ENCODE measurements around the gene MUC2.

MUC2 gene

DNA sequence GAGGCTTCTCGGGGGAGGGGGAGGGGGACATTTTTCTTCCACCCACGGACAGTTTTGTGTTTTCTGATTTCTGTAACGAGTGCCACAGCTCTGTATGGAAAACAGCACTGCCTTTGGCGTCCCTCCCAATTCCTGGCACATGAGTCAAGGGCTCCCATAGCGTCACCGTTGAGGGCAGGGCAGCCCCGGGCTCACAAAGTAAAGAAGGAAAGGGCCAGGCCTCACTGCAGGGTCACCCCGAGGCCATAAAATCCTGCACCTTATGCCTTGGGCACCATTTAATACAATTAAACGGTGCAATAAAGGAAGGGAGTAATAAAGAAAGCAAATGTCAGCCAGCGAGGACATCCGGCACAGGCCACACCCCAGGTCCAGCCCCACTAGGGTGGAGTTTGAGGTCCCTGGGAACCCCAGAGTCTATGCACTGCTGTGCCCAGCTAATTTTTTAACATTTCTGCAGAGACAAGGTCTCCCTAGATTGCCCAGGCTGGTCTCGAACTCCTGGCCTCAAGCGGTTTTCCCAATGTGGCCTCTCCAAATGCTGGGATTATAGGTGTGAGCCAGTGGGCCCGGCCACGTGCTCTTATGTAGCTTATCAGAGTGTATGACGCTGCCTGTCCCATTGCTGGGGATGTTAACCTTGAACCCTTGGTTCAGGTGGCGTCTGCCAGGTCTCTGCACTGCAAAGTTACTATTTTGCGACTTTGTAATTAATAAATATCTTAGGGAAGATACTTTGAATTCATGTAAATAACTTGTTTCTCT lies 13.6 kb upstream of the MUC2 start:
- Histone ChIP-seq H3K27me3 (ENCODE audit: insufficient read depth, low read length, poor library complexity, severe bottlenecking) (no peaks in the 10 kb centered on the region), H3K36me3 (ENCODE audit: insufficient read depth, low read length) (no peaks in the 10 kb centered on the region), H3K4me2 (ENCODE audit: low read depth, low read length, poor library complexity, severe bottlenecking) (no peak overlapping the region), H3K9me2 (replicated peaks; ENCODE audit: low read depth, low read length) (no peaks in the 10 kb centered on the region), H3K9me3 (ENCODE audit: insufficient read depth, low read depth, low read length) (no peaks in the 10 kb centered on the region), H2AFZ (ENCODE audit: low read length) (no peak overlapping the region), H4K20me1 (ENCODE audit: insufficient read depth, low read length, poor library complexity, severe bottlenecking) (no peaks in the 10 kb centered on the region), H3K4me1 (ENCODE audit: insufficient read depth, low read length, poor library complexity, severe bottlenecking) (peaks cover 16% of the 10 kb centered on the region), H3K4me3 (ENCODE audit: low read length, poor library complexity, severe bottlenecking) (no peak overlapping the region), H3K9ac (ENCODE audit: low read depth, low read length, poor library complexity, severe bottlenecking) (no peak overlapping the region), H3K79me2 (ENCODE audit: insufficient read depth, low read length) (no peaks in the 10 kb centered on the region), H3F3A (ENCODE audit: low read depth) (peaks cover 5% of the 10 kb centered on the region)
- TF ChIP-seq, protein P1, sequence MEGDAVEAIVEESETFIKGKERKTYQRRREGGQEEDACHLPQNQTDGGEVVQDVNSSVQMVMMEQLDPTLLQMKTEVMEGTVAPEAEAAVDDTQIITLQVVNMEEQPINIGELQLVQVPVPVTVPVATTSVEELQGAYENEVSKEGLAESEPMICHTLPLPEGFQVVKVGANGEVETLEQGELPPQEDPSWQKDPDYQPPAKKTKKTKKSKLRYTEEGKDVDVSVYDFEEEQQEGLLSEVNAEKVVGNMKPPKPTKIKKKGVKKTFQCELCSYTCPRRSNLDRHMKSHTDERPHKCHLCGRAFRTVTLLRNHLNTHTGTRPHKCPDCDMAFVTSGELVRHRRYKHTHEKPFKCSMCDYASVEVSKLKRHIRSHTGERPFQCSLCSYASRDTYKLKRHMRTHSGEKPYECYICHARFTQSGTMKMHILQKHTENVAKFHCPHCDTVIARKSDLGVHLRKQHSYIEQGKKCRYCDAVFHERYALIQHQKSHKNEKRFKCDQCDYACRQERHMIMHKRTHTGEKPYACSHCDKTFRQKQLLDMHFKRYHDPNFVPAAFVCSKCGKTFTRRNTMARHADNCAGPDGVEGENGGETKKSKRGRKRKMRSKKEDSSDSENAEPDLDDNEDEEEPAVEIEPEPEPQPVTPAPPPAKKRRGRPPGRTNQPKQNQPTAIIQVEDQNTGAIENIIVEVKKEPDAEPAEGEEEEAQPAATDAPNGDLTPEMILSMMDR (conservative IDR thresholded peaks at IDR 0.05; ENCODE audit: low read length) = no peak
- TF ChIP-seq EZH2phosphoT487 (IDR thresholded peaks at IDR 0.05; ENCODE audit: borderline replicate concordance) = no peak

DNA sequence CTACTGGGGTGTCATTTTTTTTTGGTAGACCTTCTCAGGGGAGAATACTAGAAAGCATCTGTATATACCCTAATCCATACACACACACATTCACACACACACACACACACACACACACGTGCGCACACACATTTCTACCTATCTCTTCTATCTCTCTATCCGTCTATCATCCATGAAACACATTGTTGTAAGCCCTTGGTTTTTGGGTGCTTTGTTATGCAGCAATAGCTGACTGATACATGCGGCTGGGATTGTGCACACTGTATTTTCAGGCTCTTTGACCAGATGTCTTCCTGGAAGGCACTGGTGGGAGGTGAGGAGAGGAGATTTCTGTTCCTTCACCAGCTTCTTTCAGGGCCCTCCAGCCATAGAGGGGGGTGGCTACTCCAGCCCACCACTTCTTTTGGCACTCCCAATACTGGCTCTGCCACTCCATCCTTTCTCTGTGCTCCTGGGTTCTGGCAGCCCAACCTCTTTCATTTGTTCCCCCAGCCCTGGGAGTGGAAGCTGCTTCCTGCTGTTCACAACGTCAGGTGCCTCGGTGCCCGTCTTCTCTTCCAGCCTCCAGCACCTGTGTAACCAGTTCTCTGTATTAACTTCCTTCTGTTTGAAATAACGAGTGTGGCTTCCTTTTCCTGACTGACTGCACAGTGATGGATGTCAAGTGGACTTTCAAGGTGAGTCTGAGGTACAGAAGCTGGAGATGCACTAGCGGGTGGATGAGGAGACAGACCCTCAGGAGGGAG lies 12.4 kb upstream of the MUC2 start:
- Histone ChIP-seq H3F3A (ENCODE audit: low read depth) (peaks cover 5% of the 10 kb centered on the region), H4K20me1 (ENCODE audit: insufficient read depth, low read length, poor library complexity, severe bottlenecking) (no peaks in the 10 kb centered on the region), H3K36me3 (ENCODE audit: insufficient read depth, low read length) (no peaks in the 10 kb centered on the region), H3K4me3 (ENCODE audit: low read length, poor library complexity, severe bottlenecking) (no peak overlapping the region), H3K4me2 (ENCODE audit: low read depth, low read length, poor library complexity, severe bottlenecking) (peak overlapping the region; percentile 49), H2AFZ (ENCODE audit: low read length) (no peak overlapping the region; the same call in 1 of the 2 replicates), H3K4me1 (ENCODE audit: insufficient read depth, low read length, poor library complexity, severe bottlenecking) (peaks cover 16% of the 10 kb centered on the region), H3K79me2 (ENCODE audit: insufficient read depth, low read length) (no peaks in the 10 kb centered on the region), H3K9me2 (replicated peaks; ENCODE audit: low read depth, low read length) (no peaks in the 10 kb centered on the region), H3K9me3 (ENCODE audit: insufficient read depth, low read depth, low read length) (no peaks in the 10 kb centered on the region), H3K9ac (ENCODE audit: low read depth, low read length, poor library complexity, severe bottlenecking) (no peak overlapping the region), H3K27me3 (ENCODE audit: insufficient read depth, low read length, poor library complexity, severe bottlenecking) (no peaks in the 10 kb centered on the region)
- no peak for TF ChIP-seq EZH2phosphoT487 (IDR thresholded peaks at IDR 0.05; ENCODE audit: borderline replicate concordance)
- TF ChIP-seq, protein P1 (conservative IDR thresholded peaks at IDR 0.05; ENCODE audit: low read length) = no peak

DNA sequence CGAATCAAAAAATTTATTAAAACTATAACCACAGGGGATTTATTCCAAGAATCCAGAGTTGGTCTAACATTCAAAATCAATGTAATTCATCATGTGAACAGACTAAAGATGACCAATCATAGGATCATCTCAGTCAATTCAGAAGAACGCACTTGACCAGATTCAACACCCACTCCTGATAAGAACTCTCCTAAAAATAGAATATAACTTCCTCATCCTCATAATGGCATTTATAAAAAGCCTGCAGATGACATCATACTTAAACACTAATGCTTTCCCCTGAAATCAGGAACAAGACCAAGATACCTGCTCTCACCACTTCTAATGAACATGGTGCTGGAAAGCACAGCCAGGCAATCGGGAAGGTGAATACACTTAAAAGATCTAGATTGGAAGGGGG lies 10.5 kb upstream of the MUC2 start:
- TF ChIP-seq EZH2phosphoT487 (IDR thresholded peaks at IDR 0.05; ENCODE audit: borderline replicate concordance) = no peak
- TF ChIP-seq, protein P1 (conservative IDR thresholded peaks at IDR 0.05; ENCODE audit: low read length) = no peak
- H3K9me3 ChIP-seq (ENCODE audit: insufficient read depth, low read depth, low read length) = no peaks in the 10 kb centered on the region
- H3K36me3 ChIP-seq (ENCODE audit: insufficient read depth, low read length) = no peaks in the 10 kb centered on the region
- no peak overlapping the region for H3K4me2 ChIP-seq (ENCODE audit: low read depth, low read length, poor library complexity, severe bottlenecking)
- H3K79me2 ChIP-seq (ENCODE audit: insufficient read depth, low read length) = no peaks in the 10 kb centered on the region
- H3K4me3 ChIP-seq (ENCODE audit: low read length, poor library complexity, severe bottlenecking) = no peak overlapping the region
- no peaks in the 10 kb centered on the region for H4K20me1 ChIP-seq (ENCODE audit: insufficient read depth, low read length, poor library complexity, severe bottlenecking)
- no peaks in the 10 kb centered on the region for H3K27me3 ChIP-seq (ENCODE audit: insufficient read depth, low read length, poor library complexity, severe bottlenecking)
- no peak overlapping the region for H3K9ac ChIP-seq (ENCODE audit: low read depth, low read length, poor library complexity, severe bottlenecking)
- no peaks in the 10 kb centered on the region for H3K9me2 ChIP-seq (replicated peaks; ENCODE audit: low read depth, low read length)
- peaks cover 16% of the 10 kb centered on the region for H3K4me1 ChIP-seq (ENCODE audit: insufficient read depth, low read length, poor library complexity, severe bottlenecking)
- H3F3A ChIP-seq (ENCODE audit: low read depth) = peaks cover 5% of the 10 kb centered on the region
- no peak overlapping the region for H2AFZ ChIP-seq (ENCODE audit: low read length)
